A549 (cell line): Measurements from ENCODE around the gene CTNNA3.

Experiments
- CTCF ChIP-seq: fragments of >200 bp; sonication (Bioruptor Twin); formaldehyde crosslinking; IDR thresholded peaks from 3 replicates; pipeline ENCODE4 v1.5.1; 2016
- JUN ChIP-seq, 2 experiments: fragments of >200 bp; sonication (Bioruptor Twin); formaldehyde crosslinking; IDR thresholded peaks; 2 replicates in 1 of 2; 3 replicates in 1 of 2; pipeline ENCODE4 v1.6.1; 2016 to 2017
- POLR2A ChIP-seq: IDR thresholded peaks from 2 replicates; pipeline ENCODE4 v1.6.1; 2012; ENCODE audit warnings: mild to moderate bottlenecking, low read length
- SMC3 ChIP-seq: fragments of >200 bp; sonication (Bioruptor Twin); formaldehyde crosslinking; IDR thresholded peaks from 3 replicates; pipeline ENCODE4 v1.6.1; 2018; ENCODE audit warnings: inconsistent platforms

DNA sequence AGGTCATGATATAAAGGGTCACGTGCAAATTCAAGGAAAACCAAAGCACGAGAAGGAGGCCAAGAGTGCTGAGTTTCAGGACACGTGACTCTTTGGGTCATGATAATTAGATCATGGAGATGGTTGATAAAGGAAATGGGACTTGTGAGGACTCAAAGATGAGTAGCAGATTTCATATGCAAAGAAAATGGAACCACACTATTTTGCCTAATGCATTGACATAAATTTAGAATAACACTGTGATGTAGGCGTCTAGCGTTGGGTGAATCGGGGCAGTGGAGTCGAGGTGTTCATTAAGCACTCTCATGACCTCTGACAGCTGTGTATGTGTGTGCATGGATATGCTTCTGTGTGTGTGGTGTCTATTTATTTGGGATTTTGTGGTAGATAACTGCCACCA is 1795.7 kb downstream of the CTNNA3 start:
- TF ChIP-seq SMC3 (no peak), CTCF (no peak), JUN (IDR thresholded peaks at IDR 0.05) (no peak), POLR2A (no peak)
